Lower lobe of right lung (tissue), 2 donors: ENCODE data around the gene CD58. TPM values are rescaled to one million over a fixed set of nuclear protein-coding genes. Genes with fewer than 3 reads are reported as not detected.

ENCODE experiments used
- ATAC-seq, 2 donors: fragments of 200-7000 bp; cut with Tn5 transposase; one replicate each; pipeline ENCODE4 v1.9.1; 2020 to 2022; ENCODE audit warnings: mild to moderate bottlenecking in 2 of 2, moderate library complexity in 2 of 2
- DNase-seq: peaks from one replicate; pipeline ENCODE4 v3.0.0-alpha.2; 2020
- H3K27ac ChIP-seq: fragments of 200-600 bp; one replicate; pipeline ENCODE4 v1.8.0; 2022
- H3K27me3 ChIP-seq: fragments of 200-600 bp; one replicate; pipeline ENCODE4 v1.8.0; 2022; ENCODE audit warnings: low read depth
- H3K36me3 ChIP-seq: fragments of 200-600 bp; one replicate; pipeline ENCODE4 v1.8.0; 2022; ENCODE audit warnings: mild to moderate bottlenecking
- H3K4me1 ChIP-seq: fragments of 200-600 bp; one replicate; pipeline ENCODE4 v1.8.0; 2022
- H3K4me3 ChIP-seq: fragments of 200-600 bp; one replicate; pipeline ENCODE4 v1.8.0; 2022; ENCODE audit warnings: mild to moderate bottlenecking
- H3K9me3 ChIP-seq: fragments of 200-600 bp; one replicate; pipeline ENCODE4 v1.8.0; 2022
- intact Hi-C: fragments of 100-400 bp; cut with DNase I; formaldehyde crosslinking; loops from one replicate; pipeline ENCODE4 v1.11.0; 2022
- total RNA-seq: library from RNA; stranded (reverse); fragmentation: NEBNext Ultra II Directional; extraction: Animal tissue kit (Norgen Biotek cat#: 25700); gene quantifications from one replicate; pipeline ENCODE4 v1.2.1, GENCODE V29; 2021
- TF ChIP-seq, protein P1 (sequence below): fragments of 200-600 bp; IDR thresholded peaks from one replicate; pipeline ENCODE4 v1.8.0; 2022; ENCODE audit warnings: antibody characterized with exemption, mild to moderate bottlenecking
- donor health status: DM: no; HTN: yes; CAD: no; lungs with severe emphysema.

Gene CD58
- total RNA-seq, 1 donor from 2014 or later = 39.5 TPM

DNA sequence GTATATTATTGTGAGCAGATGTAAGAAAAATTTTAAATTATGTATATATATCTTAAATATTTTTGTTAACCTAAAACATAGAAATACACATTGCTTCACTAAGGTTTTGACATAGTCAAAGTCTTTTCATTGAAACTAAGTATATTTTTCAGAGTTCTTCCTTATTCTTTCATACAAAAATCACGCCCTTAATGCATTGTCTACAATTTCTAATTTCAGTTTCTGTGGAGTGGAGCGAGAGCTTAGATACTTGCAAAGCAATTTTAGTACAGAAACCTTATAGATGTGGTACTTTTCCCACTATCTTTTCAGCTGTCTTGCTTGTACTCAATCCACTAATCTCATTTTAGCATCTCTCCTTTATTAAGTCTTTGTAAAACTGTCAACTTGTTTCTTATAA is 63.2 kb downstream of the CD58 start:
- no peaks in the 10 kb centered on the region for H3K36me3 ChIP-seq
- H3K9me3 ChIP-seq = no peaks in the 10 kb centered on the region
- no peaks in the 10 kb centered on the region for H3K27me3 ChIP-seq
- no peak overlapping the region for H3K27ac ChIP-seq
- intact Hi-C loops = no loop called here
- DNase-seq = no peak
- H3K4me1 ChIP-seq = peaks cover 41% of the 10 kb centered on the region
- no peak for ATAC-seq
- TF ChIP-seq, protein P1, sequence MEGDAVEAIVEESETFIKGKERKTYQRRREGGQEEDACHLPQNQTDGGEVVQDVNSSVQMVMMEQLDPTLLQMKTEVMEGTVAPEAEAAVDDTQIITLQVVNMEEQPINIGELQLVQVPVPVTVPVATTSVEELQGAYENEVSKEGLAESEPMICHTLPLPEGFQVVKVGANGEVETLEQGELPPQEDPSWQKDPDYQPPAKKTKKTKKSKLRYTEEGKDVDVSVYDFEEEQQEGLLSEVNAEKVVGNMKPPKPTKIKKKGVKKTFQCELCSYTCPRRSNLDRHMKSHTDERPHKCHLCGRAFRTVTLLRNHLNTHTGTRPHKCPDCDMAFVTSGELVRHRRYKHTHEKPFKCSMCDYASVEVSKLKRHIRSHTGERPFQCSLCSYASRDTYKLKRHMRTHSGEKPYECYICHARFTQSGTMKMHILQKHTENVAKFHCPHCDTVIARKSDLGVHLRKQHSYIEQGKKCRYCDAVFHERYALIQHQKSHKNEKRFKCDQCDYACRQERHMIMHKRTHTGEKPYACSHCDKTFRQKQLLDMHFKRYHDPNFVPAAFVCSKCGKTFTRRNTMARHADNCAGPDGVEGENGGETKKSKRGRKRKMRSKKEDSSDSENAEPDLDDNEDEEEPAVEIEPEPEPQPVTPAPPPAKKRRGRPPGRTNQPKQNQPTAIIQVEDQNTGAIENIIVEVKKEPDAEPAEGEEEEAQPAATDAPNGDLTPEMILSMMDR = no peak
- H3K4me3 ChIP-seq = no peak overlapping the region

DNA sequence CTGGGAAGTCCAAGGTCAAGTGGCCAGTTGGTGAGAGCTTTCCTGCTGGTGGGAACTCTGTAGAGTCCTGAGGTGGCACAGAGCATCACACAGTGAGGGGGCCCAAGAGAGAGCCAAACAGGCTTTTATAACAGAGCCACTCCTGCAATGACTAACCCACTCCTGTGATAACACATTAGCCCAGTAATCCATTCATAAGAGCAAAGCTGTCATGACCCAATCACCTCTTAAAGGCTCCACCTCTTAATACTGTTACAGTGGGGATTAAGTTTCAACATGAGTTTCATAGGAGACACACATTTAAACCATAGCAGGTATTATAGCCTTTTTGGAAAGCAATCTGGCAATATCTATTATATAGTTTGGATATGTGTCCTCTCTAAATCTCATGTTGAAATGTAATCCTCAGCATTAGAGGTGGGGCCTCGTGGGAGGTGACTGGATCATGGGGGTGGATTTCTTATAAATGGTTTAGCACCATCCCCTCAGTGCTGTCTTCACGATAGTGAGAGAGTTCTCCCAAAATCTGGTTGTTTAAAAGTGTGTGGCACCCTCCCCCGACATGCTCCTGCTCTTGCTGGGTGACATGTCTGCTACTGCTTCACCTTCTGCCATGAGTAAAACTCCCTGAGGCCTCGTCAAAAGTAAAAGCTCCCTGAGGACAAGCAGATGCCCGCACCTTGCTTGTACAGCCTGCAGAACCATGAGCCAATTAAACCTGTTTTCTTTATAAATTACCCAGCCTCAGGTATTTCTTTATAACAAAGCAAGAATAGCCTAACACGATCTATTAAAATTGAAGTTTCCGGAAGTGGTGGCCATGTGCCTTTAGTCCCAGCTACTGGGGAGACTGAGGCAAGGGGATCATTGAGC is 64.5 kb downstream of the CD58 start:
- Histone ChIP-seq H3K36me3 (no peaks in the 10 kb centered on the region), H3K27me3 (no peaks in the 10 kb centered on the region), H3K27ac (no peak overlapping the region), H3K4me3 (no peak overlapping the region), H3K4me1 (peaks cover 41% of the 10 kb centered on the region), H3K9me3 (no peaks in the 10 kb centered on the region)
- TF ChIP-seq, protein P1 = no peak
- ATAC-seq (peak in 1 of 2 donors; percentile 11), DNase-seq (no peak)
- intact Hi-C loops = no loop called here

DNA sequence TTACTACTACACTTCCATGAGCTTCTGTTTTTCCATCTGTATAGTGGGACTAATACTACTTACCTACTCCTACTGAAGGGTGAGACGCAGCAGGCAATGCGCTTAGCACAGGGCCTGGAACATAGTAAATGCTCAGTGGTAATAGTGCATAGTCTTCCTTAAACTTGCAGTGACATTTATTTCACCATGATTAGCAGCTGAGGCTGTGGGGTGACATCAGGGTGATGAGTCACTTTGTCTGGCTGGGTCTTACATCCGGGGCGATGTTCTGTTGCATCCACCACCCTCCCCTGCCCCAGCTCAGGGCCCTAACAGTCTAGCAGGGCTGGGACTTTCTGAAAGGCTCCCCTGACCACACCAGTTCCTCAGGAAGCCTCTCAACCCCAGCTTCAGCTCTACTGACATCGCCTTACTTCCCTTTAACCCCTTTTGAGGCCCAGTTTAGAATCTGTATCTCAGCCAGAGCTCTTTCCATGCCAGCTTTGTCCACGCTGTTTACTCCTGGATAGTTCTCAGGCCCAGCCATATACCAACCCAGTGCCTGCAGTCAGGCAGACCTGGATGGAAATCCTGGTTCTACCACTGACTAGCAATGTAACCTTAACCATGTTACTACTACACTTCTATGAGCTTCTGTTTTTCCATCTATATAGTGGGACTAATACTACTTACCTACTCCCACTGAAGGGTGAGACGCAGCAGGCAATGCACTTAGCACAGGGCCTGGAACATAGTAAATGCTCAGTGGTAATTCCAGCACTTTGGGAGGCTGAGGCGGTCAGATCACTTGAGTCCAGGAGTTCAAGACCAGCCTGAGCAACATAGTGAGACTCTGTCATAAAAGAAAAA is 66.3 kb downstream of the CD58 start:
- H3K9me3 ChIP-seq = no peaks in the 10 kb centered on the region
- no peaks in the 10 kb centered on the region for H3K36me3 ChIP-seq
- ATAC-seq (peak; percentile 87 to 95), DNase-seq (peak; percentile 89)
- TF ChIP-seq, protein P1 = no peak
- no peaks in the 10 kb centered on the region for H3K27me3 ChIP-seq
- H3K4me3 ChIP-seq = no peak overlapping the region
- intact Hi-C loops = no loop called here
- H3K27ac ChIP-seq = peak overlapping the region; percentile 74
- H3K4me1 ChIP-seq = peaks cover 40% of the 10 kb centered on the region

DNA sequence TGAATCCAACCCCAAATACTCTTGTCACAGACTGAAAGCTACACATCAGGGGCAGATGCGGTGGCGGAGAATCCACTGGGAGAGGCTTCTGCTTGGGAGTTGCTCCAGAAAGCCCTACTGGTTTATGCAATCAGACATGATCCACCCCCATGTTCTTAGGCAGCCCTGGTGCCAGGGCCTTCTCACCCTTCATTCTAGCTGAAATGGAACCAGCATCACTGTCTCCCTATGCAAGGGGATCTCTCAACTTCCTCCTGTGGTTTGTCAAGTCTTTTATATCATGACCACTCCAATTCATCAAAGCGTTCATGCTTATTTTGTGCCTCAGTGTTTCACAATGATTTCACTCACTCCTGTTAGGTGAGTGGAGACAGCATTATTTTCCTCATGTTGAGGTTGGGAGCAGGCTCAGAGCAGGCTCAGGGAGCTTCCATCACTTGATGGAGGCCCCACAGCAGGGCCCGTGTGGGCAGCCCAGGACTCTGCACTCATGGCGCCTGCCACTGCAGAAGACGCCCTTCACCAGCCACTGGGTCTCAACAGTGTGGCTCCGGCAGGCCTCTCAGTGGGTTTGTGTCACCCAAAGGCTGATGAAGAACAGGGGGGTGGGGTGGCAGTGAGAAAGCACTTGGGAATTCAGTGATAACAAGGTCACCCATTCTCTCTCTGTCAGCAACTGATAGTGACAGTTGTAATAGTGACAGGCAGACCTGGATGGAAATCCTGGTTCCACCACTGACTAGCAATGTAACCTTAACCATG is 67.1 kb downstream of the CD58 start:
- H3K36me3 ChIP-seq = no peaks in the 10 kb centered on the region
- TF ChIP-seq, protein P1 = no peak
- H3K4me3 ChIP-seq = no peak overlapping the region
- DNase-seq (no peak), ATAC-seq (peak; percentile 40 to 45)
- peak overlapping the region; percentile 74 for H3K27ac ChIP-seq
- H3K27me3 ChIP-seq = no peaks in the 10 kb centered on the region
- intact Hi-C loops = no loop called here
- no peaks in the 10 kb centered on the region for H3K9me3 ChIP-seq
- peaks cover 39% of the 10 kb centered on the region for H3K4me1 ChIP-seq

DNA sequence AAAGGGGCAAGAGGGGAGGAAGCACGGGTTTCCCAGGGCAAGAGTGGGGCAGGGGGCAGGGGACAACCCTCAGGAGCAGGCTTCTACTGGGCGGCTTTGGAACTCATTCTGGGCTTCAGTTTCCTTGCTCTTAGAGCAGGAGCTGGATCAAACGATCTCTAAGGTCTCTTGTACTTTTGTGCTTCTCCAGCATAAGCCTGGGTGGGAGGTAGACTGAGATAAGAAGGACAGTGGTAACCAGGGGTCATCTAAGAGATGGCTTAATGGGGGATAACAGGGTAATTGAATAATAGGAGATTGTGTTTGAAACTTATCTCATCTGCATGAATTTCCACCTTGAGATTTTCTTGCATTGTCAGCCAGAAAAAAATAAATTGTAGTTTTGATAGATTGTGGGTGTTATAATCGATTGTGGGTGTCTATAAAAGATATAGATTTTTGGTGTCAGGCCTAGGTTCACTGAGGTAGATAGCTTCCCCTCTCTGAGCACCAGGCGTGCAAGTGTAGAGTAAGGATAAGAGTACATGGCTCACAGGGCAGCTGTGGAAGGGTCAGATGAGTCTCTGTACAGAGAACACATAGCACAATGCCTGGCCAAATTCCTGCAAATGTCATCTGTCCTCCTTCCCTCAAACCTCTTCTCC is 68.0 kb downstream of the CD58 start:
- no peak for ATAC-seq
- Histone ChIP-seq H3K9me3 (no peaks in the 10 kb centered on the region), H3K4me1 (peaks cover 43% of the 10 kb centered on the region), H3K27ac (peak overlapping the region; percentile 74), H3K36me3 (no peaks in the 10 kb centered on the region), H3K4me3 (no peak overlapping the region), H3K27me3 (no peaks in the 10 kb centered on the region)
- TF ChIP-seq, protein P1 = no peak
- no peak for DNase-seq
- intact Hi-C loops = no loop called here
